NCI-H1417 treated with DMSO at 0.1 percent for 48 hours (cell line): ENCODE results near the gene GAL3ST2.
"Not testable (repeated sequence)": the region's sequence is repeated elsewhere in the genome, so short reads cannot be mapped to it uniquely, and the experiment has no call there.

ENCODE experiments used
- DNase-seq: peaks from one replicate; lab custom pipeline; 2025; lab: John Stamatoyannopoulos, UW

GAL3ST2 gene

DNA sequence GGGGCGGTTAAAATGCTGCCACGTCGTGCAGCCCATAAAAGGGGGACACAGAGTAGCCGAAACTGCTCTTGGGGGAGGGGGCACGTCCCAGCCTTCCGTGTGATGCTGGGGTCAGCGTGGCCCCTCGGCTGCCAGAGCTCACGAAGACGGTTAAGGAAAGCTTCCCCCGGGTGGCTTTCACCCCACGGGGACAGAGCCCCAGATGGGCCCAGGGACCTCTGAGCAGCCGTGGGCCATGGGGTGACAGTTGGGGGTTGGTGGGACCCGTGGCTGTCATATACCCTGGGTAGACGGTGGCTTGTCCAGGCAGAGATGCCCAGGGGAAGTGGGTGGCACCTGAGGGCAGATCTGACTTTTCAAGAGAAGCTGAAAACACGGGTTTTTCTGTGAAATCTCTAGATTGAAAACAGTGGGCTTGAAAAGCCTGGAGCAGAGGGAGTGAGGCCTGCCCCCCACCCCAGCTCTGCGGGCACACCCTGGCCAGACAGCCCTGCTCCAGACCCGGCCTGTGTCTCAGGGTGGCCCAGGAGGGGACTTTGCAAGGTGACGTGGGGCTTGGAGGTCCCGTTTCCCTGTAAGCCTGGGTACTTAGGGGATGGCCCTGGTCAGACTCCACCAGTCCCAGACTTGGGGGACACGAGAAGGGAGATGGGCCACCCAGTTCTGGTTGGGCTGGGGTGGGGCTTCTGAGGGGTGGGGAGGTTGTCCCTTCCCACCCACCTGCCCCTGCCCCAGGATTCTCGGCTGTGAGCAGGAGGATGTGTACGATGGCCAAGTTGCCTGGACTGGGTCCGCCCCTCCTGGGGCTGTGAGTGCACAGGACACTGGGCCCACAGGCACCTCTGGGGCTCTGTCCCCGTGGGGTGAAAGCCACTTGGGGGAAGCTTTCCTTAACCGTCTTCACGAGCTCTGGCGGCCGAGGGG lies 33.0 kb downstream of the GAL3ST2 start:
- no peak for DNase-seq

DNA sequence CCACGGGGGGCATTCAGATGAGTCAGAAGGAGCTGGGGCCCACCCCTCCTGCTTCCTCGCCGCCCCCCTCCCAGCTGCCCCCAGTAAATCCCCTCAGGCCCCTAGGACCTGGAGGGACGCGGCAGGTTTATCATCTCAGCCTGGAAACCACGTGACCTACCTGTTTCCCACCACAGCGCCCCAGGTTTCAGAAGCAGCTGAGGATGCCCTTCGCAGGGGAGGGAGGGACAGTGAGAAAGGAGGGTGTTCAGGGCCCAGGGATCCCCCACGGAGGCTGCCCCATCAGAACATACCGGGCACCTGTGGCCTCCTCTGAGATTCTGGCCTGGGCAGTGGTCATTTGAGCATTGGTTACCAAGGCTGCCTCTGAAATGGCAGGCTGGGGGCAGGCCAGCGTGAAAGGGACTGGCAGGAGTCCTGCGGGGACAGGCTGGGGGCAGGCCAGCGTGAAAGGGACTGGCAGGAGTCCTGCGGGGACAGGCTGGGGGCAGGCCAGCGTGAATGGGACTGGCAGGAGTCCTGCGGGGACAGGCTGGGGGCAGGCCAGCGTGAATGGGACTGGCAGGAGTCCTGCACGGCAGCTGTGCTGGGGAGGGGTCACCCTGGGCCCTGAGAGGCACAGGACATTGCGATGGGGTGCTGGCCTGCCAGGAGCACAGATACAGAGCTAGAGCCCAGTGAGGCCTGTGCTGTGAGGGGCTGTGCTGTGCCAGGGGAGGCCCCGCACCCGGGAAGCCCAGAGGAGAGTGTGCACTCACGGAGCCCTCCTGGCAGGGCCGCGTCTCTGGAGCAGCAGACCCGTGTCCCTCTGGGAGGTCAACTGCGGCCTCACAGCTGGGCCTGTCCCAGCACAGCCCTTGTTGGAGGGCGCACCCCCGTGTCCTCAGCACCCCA lies 33.9 kb downstream of the GAL3ST2 start:
- no peak for DNase-seq

DNA sequence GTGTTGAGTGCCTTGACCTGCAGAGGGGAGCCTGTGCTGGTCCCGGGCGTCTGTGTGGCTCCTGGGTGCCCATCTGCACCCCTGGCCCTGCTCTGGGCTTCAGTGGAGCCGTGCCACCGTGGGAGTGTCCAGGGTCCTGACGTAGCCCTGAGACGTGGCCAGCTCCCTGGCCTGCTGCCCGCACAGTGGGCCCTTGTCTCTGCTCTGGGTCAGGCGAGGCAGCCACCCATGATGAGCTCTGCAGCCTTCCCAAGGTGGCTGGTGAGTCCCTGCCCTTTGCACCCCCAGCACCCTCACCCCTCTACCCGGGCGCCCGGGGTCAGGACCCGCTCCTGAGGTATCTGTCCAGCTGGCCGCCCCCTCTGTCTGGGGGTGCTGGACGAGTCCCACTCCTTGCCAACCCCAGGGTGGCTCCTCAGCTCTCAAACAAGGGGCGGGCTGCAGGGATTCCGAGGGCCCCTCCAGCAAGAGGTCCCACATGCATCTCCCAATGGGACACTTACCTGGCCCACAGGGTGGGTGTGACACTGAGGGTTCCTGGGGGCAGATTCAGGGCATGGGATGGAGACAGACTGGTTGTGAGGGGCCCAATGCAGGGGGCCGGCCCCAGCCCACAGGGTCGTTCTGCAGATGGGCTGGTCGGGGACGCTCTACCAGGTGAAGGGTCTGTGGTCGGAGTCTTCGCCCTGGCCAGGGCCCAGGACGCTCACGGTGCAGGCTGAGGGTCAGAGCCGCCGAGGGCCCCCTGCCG lies 34.8 kb downstream of the GAL3ST2 start:
- DNase-seq = no peak

DNA sequence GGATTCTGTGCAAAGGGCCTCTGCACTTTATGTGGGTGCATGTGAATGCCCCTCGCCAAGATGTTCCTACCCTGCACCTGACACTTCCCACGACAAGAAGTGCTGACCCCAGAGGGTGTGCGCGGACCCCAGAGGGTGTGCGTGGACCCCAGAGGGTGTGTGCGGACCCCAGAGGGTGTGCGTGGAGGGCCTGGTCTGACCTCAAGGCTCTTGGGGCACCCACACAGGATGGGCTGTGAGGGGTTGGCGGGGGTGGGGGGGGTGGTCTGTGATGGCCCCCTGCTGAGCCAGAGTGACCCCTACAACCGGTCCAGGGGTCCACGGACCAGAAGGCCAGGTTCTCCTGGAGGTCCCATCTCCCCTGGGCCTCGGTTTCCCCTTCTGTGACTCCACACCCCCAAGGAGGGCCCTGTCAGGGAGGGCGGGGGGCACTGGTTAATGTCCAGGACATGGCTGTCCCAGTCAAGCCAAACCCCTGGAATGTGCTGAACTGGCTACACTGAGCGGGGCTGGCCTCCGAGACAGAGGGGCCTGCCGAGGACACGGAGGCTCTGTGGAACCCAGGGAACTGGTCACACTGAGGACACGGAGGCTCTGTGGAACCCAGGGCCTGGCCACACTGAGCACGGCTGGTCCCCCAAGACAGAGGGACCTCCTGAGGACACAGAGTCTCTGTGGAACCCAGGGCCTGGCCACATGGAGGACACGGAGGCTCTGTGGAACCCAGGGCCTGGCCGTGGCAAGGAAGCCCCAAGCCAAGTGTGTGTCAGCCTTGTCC lies 35.5 kb downstream of the GAL3ST2 start:
- DNase-seq = no peak

DNA sequence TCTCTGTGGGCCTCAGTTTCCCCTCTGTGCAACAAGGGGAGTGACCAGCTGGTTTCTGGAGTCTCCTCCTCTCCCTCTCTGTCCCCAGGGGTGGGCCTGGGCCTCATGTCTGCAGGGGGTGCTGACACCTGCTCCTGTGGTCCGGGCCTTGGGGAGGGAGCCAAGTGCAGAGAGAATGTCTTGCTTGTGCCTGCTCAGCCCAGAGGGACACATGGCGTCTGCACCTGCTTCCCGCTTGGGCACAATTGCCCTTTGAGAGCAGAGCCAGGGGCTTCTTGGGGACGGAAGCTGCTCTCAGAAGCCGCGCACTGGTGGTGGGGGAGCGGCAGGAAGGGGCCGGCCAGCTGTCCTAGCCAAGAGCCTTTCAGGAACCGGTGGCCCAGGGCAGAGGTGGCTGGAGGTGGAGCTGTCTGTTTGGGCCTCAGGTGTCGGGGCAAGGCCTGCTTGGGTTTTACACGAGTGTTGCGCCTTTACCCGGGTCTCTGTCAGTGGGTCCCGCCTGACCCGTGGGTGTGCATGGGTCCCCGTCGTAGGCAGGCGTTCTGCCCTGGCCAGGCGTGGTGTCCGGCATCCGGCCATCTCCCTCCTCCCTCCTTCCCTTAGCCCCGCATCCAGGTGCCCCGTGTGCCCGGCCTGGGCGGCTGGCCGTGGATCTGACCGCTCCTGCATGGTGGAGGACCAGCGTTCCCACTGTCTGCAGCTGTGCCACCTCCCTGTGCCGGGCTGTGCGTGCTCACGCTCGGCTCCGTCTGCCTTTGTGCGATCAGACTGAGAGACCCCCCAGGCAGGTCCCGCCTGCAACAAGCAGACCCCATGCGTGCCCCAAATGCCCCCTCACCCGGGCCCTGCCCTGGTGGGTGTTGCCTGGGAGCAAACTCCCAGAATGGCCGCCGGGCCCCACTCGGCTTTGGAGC lies 36.4 kb downstream of the GAL3ST2 start:
- DNase-seq = no peak

DNA sequence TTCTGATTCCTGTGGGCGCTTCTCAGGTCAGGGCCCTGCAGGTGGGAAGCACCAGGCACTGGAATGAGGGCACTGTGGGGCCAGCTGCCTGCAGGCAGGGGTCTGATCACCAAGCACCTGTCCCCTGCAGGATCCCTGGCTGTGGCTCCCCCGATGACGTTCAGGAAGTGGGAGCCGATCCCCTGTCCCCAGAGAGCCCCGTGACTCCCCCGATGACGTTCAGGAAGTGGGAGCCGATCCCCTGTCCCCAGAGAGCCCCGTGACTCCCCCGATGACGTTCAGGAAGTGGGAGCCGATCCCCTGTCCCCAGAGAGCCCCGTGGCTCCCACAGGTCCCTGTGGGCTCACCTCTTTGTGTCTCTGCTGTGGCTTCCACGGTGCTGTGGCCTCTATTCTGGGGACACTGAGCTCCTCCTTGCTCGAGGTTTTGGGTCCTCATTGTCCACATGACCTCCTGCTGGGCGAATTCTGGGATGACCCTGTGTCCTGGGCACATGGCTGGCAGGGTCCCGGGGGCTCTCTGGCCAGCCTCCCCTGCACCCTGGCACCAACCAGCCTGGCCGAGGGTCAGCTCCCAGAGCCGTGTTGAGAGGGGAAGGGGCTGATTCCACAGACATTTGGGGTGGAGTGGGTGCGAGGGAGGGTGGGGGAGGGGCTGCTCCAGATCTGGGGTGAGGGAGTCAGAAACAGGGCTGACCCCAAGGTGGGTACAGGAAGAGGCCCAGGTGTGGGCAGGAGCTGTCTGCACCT lies 37.2 kb downstream of the GAL3ST2 start:
- no peak for DNase-seq

DNA sequence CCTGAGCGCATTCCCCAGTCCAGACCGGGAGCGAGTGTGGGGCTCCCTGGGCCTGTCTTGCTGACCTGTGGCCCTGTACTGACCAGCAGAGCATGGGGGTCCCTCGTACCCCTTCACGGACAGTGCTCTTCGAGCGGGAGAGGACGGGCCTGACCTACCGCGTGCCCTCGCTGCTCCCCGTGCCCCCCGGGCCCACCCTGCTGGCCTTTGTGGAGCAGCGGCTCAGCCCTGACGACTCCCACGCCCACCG lies 37.7 kb downstream of the GAL3ST2 start:
- no peak for DNase-seq

DNA sequence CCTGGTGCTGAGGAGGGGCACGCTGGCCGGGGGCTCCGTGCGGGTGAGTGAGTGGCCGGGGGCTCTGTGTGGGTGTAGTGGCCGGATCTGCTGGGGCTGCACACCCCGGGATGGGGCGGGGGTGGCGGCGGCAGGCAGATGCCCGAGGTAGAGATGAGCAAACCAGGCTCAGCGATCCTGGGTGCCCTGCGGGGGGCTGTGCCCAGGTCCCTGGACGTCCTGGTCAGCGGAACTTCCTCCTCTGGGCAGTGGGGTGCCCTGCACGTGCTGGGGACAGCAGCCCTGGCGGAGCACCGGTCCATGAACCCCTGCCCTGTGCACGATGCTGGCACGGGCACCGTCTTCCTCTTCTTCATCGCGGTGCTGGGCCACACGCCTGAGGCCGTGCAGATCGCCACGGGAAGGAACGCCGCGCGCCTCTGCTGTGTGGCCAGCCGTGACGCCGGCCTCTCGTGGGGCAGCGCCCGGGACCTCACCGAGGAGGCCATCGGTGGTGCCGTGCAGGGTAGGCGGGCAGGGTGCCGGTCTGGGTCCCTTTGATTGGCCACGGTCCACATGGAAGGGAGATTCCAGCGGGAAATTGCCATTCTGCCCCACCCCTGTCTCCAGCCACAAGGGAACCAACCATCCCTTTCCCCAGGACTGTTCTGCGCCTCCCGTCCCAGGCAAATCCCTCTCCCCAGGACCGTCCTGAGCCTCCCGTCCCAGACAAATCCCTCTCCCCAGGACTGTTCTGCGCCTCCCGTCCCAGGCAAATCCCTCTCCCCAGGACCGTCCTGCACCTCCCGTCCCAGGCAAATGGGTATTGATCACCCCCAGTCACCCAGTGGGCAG lies 38.2 kb downstream of the GAL3ST2 start:
- no peak for DNase-seq

DNA sequence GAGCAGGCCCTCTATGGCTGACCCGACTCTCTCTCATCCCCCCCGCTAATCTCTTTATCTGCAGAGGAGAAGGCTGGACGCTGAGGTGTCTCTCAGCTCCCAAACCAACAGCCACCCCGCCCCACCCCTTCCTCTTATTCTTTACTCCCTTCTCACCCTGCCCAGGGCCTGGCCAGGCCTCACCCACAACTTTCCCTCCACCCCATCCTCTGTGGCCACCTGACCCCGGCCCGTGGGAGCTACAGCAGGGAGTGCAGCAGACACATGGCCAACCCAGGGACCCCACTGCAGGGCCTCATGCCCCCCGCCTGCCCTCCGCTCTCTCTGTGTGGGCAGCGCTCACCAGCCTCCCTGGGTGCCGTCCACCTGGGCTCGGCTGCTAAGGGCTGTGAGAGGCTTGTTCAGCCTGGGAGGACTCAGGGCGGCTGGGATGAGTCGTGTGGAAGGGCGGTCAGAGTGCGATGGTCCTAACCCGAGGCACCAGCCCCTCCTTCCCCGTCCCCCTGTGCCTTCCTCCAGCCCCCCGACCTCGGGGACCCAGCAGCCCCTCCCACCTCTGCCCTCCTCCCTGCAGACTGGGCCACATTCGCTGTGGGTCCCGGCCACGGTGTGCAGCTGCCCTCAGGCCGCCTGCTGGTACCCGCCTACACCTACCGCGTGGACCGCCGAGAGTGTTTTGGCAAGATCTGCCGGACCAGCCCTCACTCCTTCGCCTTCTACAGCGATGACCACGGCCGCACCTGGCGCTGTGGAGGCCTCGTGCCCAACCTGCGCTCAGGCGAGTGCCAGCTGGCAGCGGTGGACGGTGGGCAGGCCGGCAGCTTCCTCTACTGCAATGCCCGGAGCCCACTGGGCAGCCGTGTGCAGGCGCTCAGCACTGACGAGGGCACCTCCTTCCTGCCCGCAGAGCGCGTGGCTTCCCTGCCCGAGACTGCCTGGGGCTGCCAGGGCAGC lies 39.1 kb downstream of the GAL3ST2 start:
- no peak for DNase-seq

DNA sequence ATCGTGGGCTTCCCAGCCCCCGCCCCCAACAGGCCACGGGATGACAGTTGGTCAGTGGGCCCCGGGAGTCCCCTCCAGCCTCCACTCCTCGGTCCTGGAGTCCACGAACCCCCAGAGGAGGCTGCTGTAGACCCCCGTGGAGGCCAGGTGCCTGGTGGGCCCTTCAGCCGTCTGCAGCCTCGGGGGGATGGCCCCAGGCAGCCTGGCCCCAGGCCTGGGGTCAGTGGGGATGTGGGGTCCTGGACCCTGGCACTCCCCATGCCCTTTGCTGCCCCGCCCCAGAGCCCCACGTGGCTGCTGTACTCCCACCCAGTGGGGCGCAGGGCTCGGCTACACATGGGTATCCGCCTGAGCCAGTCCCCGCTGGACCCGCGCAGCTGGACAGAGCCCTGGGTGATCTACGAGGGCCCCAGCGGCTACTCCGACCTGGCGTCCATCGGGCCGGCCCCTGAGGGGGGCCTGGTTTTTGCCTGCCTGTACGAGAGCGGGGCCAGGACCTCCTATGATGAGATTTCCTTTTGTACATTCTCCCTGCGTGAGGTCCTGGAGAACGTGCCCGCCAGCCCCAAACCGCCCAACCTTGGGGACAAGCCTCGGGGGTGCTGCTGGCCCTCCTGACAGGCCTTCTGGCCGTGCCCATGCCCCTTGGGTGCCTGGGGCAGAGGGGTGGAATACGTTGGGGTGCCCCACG lies 40.0 kb downstream of the GAL3ST2 start:
- no peak for DNase-seq

DNA sequence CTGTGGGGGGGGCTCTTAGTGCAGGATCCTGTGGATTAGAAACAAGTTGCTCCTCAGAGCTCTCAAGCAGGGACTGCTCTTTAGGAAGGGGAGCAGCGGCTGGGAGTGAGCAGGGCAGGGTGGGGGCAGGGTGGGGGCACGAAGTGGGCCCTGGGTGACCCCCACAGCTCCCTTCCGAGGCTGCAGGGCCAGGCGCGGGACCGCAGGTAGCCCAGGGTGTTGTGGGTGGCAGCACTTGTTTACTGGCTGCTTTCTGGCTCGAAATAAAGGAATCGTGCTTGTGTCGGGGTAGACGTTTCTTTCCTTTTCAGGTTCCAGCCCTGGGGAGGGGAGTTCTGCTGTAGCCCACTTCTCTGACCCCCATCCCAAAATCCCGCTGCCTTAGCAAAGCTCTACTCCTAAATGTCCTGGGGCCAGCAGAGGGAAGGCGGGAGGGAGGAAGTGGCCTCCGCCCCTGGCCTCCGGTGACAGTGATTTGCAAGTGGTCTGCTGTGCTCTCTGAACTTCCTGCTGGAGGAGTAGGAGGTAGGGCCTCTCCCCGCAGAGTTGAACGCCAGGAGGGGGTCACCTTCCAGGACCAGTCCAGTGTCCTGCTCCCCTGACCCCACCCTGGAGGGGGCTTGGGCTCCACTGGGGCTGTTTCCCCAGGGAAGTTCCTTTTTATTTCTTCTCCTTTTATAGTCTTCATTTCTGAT lies 40.7 kb downstream of the GAL3ST2 start:
- DNase-seq = no peak

DNA sequence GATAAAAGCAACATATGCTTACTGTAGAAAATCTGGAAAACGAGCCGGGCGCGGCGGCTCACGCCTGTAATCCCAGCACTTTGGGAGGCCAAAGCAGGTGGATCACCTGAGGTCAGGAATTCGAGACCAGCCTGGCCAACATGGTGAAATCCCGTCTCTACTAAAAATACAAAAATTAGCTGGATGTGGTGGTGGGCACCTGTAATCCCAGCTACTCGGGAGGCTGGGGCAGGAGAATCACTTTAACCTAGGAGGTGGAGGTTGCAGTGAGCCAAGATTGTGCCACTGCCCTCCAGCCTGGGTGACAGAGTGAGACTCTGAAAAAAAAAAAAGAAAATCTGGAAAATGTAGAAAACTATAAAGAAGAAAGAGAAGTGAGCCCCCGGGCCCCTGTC lies 41.2 kb downstream of the GAL3ST2 start:
- not testable (repeated sequence) for DNase-seq

DNA sequence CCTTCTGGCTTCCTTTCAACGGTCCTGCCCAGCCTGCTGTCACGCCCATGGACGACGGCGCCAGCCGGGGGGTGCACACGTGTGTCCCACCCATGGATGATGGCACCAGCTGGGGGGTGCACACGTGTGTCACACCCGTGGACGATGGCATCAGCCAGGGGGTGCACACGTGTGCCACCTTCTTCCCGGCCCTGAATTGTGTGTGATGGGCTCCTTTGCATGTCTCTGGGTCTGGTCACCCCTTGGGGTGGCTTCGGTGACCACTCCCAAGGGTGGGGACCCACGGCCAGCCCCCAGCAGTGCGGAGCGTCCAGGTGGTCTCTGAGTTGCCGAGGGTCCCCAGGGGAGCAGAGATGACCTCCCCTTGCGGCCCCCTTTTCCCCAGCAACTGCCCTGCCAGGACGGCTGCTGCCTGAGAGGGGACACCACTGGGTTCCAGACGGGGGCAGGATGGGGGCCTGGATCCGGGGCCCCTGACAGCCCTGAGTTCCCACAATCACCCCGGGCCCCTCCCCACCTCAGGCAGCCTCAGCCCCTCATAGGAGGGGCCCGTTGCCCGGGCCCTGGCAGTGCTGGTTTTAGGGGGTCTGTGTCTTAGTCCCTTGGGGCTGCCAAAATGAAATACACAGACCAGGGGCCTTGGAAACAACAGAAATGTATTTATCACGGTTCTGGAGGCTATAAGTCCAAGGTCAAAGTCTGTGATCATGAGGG lies 41.8 kb downstream of the GAL3ST2 start:
- DNase-seq = no peak

DNA sequence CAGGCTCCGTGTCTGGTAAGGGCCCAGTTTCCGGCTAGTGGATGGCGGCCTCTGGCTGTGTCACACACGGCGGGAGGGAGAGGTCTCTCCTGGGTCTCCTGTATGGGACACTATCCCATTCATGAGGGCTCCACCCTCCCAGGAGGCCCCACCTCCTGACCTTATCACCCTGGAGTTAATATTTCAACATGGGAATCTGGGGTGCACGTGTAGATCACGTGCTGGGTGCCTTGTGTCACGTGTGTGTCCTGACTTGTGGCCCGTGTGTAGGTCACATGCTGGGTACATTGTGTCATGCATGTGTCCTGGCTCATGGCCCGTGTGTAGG lies 42.3 kb downstream of the GAL3ST2 start:
- DNase-seq = no peak

DNA sequence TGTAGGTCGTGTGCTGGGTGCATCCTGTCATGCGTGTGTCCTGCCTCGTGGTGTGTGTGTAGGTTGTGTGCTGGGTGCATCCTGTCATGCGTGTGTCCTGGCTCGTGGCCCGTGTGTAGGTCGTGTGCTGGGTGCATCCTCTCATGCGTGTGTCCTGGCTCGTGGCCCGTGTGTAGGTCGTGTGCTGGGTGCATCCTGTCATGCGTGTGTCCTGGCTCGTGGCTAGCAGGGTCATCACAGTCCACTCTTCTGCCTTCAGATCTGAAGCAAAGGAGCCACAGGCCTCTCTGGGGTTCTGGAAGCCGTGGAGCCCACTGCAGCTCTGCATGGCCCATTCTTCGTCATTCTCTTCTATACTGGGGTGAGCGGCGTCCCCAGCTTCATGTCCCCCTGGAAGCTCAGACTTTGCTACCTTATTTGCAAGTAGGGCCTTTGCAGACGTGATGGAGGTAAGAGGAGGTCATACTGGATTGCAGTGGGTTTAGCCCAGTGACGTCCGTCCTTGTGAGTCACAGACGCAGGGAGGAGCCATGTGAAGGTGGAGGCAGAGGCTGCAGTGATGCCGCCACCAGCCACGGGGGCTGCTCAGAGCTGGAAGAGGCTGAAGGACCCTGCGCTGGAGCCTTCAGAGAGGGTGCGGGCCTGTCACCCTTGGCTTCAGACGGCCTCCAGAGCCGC lies 43.5 kb downstream of the GAL3ST2 start:
- not testable (repeated sequence) for DNase-seq
